BJ (cell line): ENCODE results near the gene TTC8. TPM values are rescaled to one million over a fixed set of nuclear protein-coding genes. Genes with fewer than 3 reads are reported as not detected.

ENCODE experiments used
- CTCF ChIA-PET: fragments of 350-600 bp; formaldehyde crosslinking; extraction: SDS; loops from one replicate; lab custom pipeline; 2021; ENCODE audit warnings: antibody characterized with exemption, inconsistent platforms; lab: Yijun Ruan, JAX
- POLR2A ChIA-PET: fragments of 300-600 bp; sonication (Branson Sonifier 250); formaldehyde crosslinking; extraction: SDS; loops from one replicate; lab custom pipeline; 2021; ENCODE audit warnings: antibody characterized with exemption; lab: Charles Lee
- DNase-seq: peaks from one replicate; pipeline ENCODE4 v3.0.0-alpha.2; 2011; ENCODE audit warnings: low read depth
- H3K27me3 ChIP-seq: 2 replicates; pipeline ENCODE4 v1.6.0; 2011; ENCODE audit warnings: low read length; ENCODE audit not compliant: control insufficient read depth, insufficient read depth
- H3K36me3 ChIP-seq: 2 replicates; pipeline ENCODE4 v1.5.1; 2011; ENCODE audit warnings: low read length; ENCODE audit not compliant: control insufficient read depth, insufficient read depth
- H3K4me3 ChIP-seq: 2 replicates; pipeline ENCODE4 v1.5.1; 2011; ENCODE audit warnings: low read depth, mild to moderate bottlenecking, control low read depth, low read length
- polyA plus RNA-seq: library from polyadenylated mRNA; depleted of rRNA; stranded (reverse); fragments of >200 nt; gene quantifications from 2 replicates; pipeline ENCODE4 v1.2.3, GENCODE V29; 2011; rRNA removed
- small RNA-seq: library from RNA; depleted of rRNA; stranded (forward); fragments of <200 nt; gene quantifications from one replicate; pipeline ENCODE3, GENCODE V24; 2012; ENCODE audit warnings: low replicate concordance, low read depth; ENCODE audit not compliant: insufficient read length
- TF ChIP-seq, protein P1 (sequence below): IDR thresholded peaks from 2 replicates; pipeline ENCODE4 v1.5.1; 2011; ENCODE audit warnings: low read depth, mild to moderate bottlenecking, control low read depth, inconsistent platforms, low read length, moderate library complexity; ENCODE audit not compliant: insufficient read depth

Gene TTC8
- polyA plus RNA-seq, 1 experiment: 43.7 TPM

DNA sequence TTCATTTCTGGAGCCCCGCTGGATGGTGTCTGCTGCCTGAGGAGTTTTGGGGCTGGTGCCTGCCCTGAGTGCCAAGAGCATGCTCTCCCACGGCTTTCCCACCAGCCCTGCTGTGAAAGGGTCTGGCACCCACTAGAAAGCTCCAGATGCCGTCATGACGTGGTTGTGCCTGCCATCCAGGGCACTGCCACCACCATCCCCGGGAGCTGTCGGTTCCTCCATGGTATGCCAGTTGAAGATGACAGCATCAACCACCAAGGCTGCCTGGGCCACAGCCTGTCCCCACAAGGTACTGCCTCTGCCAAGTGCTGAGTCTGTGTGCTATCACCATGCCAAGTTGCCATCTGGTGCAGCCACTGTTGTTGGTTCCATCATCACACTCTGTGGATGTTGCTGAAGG is 85.9 kb downstream of the TTC8 start:
- ChIA-PET CTCF (no interaction called here), POLR2A (no interaction called here)
- no peaks in the 10 kb centered on the region for H3K36me3 ChIP-seq
- TF ChIP-seq, protein P1, sequence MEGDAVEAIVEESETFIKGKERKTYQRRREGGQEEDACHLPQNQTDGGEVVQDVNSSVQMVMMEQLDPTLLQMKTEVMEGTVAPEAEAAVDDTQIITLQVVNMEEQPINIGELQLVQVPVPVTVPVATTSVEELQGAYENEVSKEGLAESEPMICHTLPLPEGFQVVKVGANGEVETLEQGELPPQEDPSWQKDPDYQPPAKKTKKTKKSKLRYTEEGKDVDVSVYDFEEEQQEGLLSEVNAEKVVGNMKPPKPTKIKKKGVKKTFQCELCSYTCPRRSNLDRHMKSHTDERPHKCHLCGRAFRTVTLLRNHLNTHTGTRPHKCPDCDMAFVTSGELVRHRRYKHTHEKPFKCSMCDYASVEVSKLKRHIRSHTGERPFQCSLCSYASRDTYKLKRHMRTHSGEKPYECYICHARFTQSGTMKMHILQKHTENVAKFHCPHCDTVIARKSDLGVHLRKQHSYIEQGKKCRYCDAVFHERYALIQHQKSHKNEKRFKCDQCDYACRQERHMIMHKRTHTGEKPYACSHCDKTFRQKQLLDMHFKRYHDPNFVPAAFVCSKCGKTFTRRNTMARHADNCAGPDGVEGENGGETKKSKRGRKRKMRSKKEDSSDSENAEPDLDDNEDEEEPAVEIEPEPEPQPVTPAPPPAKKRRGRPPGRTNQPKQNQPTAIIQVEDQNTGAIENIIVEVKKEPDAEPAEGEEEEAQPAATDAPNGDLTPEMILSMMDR: no peak
- H3K27me3 ChIP-seq: no peaks in the 10 kb centered on the region
- no peak for DNase-seq
- H3K4me3 ChIP-seq: no peak overlapping the region

DNA sequence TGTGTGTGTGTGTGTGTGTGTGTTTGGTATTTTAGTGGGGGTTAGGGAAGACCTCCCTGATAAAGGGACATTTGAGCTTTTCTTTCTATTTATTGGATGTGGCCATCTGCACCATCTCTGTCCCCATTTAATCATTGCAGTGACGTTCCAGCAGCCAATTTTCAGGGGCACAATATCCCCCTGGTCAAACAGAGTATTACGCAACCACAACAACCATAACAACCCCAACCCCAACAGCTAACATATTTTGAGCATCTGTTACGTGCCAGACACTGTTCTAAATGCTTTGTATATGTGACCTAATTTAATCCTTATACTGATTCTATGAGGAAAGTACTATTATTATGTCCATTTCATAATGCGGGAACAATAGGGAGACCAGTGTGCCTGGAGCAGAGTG is 87.4 kb downstream of the TTC8 start:
- ChIA-PET CTCF (no interaction called here), POLR2A (interaction anchor here (0.5 kb wide), 1 partner anchor 505 kb away, joined by 8 read pairs; the partner anchor contains the start of gene FOXN3)
- Histone ChIP-seq H3K36me3 (no peaks in the 10 kb centered on the region), H3K4me3 (no peak overlapping the region), H3K27me3 (no peaks in the 10 kb centered on the region)
- TF ChIP-seq, protein P1: no peak
- no peak for DNase-seq

DNA sequence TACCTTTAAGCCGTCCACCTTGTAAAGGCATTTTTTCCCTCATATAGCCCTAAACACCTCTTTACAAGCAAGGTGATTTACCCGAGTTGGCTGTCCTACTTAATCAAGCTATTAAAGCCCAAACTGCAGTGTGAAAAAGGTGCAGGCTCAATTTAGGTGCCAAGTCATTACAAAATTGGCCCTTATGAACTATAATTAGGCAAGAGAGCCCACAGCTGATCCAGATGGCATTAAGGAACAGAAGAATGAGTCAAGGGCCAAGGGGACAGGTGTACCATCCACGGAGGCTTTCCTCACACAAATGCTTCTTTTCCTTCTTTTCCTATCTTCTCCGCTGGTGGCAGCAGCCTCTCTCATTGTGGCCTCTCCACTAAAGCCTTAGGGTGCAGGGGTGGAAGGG is 90.5 kb downstream of the TTC8 start:
- Histone ChIP-seq H3K36me3 (no peaks in the 10 kb centered on the region), H3K4me3 (no peak overlapping the region), H3K27me3 (no peaks in the 10 kb centered on the region)
- ChIA-PET CTCF (interaction anchor here (0.9 kb wide), 1 partner anchor 9 kb away, joined by 3 read pairs; no protein-coding TSS in a partner anchor), POLR2A (no interaction called here)
- TF ChIP-seq, protein P1: no peak
- DNase-seq: no peak

DNA sequence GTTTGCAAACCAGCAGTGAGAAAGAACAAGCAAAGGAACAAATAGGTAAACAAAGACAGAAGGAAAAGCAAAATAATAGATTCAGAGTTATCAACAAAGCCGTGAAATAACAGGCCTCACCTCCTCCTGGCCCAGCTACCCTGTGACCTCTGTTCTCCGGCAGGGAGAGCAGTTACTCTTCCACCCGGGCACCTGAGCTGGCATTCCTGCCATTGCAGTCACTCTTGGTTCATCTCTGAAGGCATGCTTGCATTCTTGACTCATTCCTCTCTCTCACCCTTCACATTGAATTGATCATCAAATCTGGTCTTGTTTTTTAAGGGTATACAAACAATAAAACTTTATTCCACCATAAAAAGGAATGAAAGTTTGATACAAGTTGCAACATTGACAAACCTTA is 95.1 kb downstream of the TTC8 start:
- ChIA-PET POLR2A (no interaction called here), CTCF (interaction anchor here (0.7 to 1.0 kb wide), 2 partner anchors 9 to 175 kb away, joined by 3 to 4 read pairs; no protein-coding TSS in a partner anchor)
- Histone ChIP-seq H3K27me3 (no peaks in the 10 kb centered on the region), H3K4me3 (no peak overlapping the region), H3K36me3 (no peaks in the 10 kb centered on the region)
- TF ChIP-seq, protein P1: no peak
- DNase-seq: no peak

Small RNA genes lying within 50 kb of the gene (small RNA-seq; reads per million reads assigned to genes)
- gene RF00019 (not detected), gene RNU4-92P (not detected)

Other genes starting within 250 kb of the TTC8 start
- gene EML5, start 31.7 kb upstream of the TTC8 start, polyA plus RNA-seq: 1.2 and 2.6 TPM in 2 replicates